WTC11 (cell line): ENCODE results near the gene DNAJC8. TPM values are rescaled to one million over a fixed set of nuclear protein-coding genes. Genes with fewer than 3 reads are reported as not detected.
A peak's percentile ranks its signal among the peaks of the same experiment; 100 is the strongest.

ENCODE experiments used
- ATAC-seq: fragments of 200-7000 bp; cut with Tn5 transposase; 2 replicates; pipeline ENCODE4 v1.10.0; 2021; ENCODE audit warnings: mild to moderate bottlenecking, moderate library complexity
- Bru-seq: library from RNA; stranded (reverse); fragments of 400-500 nt; gene quantifications from one replicate; lab custom pipeline; 2021; lab: Mats Ljungman, UMichigan
- CTCF ChIA-PET: fragments of 300-600 bp; sonication (Branson Sonifier 250); formaldehyde crosslinking; loops from one replicate; lab custom pipeline; 2021; ENCODE audit warnings: antibody characterized with exemption; lab: Charles Lee
- POLR2A ChIA-PET: fragments of 350-600 bp; sonication (Branson Sonifier 250); formaldehyde crosslinking; loops from one replicate; lab custom pipeline; 2021; ENCODE audit warnings: antibody characterized with exemption; lab: Charles Lee
- DNase-seq: peaks from one replicate; pipeline ENCODE4 v3.0.0; 2021; ENCODE audit warnings: low spot score
- H3K27ac Mint-ChIP-seq: 2 replicates; pipeline ENCODE4 v1.8.0; 2021; ENCODE audit warnings: mixed read lengths
- H3K27me3 Mint-ChIP-seq: 2 replicates; pipeline ENCODE4 v1.8.0; 2021; ENCODE audit warnings: low read depth, mild to moderate bottlenecking, moderate library complexity, mixed read lengths
- H3K36me3 Mint-ChIP-seq: 2 replicates; pipeline ENCODE4 v1.8.0; 2021; ENCODE audit warnings: mixed read lengths
- H3K4me1 Mint-ChIP-seq: 2 replicates; pipeline ENCODE4 v1.8.0; 2022; ENCODE audit warnings: mixed read lengths
- H3K4me3 Mint-ChIP-seq: 2 replicates; pipeline ENCODE4 v1.8.0; 2021; ENCODE audit warnings: mild to moderate bottlenecking, moderate library complexity, mixed read lengths
- H3K9me3 Mint-ChIP-seq: 2 replicates; pipeline ENCODE4 v1.8.0; 2021; ENCODE audit warnings: mixed read lengths
- CREB1 ChIP-seq: sonication (generic); formaldehyde crosslinking; IDR thresholded peaks from 2 replicates; pipeline ENCODE4 v1.8.0; 2023; ENCODE audit warnings: mild to moderate bottlenecking, missing genetic modification reagents
- CTCF ChIP-seq: fragments of 200-600 bp; IDR thresholded peaks from 2 replicates; pipeline ENCODE4 v1.8.0; 2022; ENCODE audit warnings: antibody characterized with exemption
- EMX1 ChIP-seq: fragments of 250-450 bp; sonication (Bioruptor Pico); IDR thresholded peaks from 2 replicates; pipeline ENCODE4 v1.8.0; 2021; ENCODE audit warnings: mild to moderate bottlenecking
- FOXK1 ChIP-seq: sonication (generic); formaldehyde crosslinking; IDR thresholded peaks from 2 replicates; pipeline ENCODE4 v1.8.0; 2022; ENCODE audit warnings: mild to moderate bottlenecking, moderate library complexity, missing genetic modification reagents
- HMGXB4 ChIP-seq: sonication (generic); formaldehyde crosslinking; IDR thresholded peaks from 2 replicates; pipeline ENCODE4 v1.8.1; 2023; ENCODE audit warnings: mild to moderate bottlenecking, moderate library complexity, missing genetic modification reagents
- IRF2 ChIP-seq: sonication (generic); formaldehyde crosslinking; IDR thresholded peaks from 2 replicates; pipeline ENCODE4 v1.8.0; 2022; ENCODE audit warnings: low read depth, missing genetic modification reagents, borderline replicate concordance
- JAZF1 ChIP-seq: fragments of 250-450 bp; sonication (Bioruptor Pico); IDR thresholded peaks from 2 replicates; pipeline ENCODE4 v1.9.0; 2021; ENCODE audit warnings: moderate library complexity, mild to moderate bottlenecking, inconsistent platforms
- NR1H2 ChIP-seq: sonication (generic); formaldehyde crosslinking; IDR thresholded peaks from 2 replicates; pipeline ENCODE4 v1.9.0; 2021; ENCODE audit warnings: mild to moderate bottlenecking, moderate library complexity, missing genetic modification reagents
- RELA ChIP-seq: sonication (generic); formaldehyde crosslinking; IDR thresholded peaks from 2 replicates; pipeline ENCODE4 v1.8.1; 2022; ENCODE audit warnings: missing genetic modification reagents, mild to moderate bottlenecking, borderline replicate concordance
- SP1 ChIP-seq: sonication (generic); formaldehyde crosslinking; conservative IDR thresholded peaks from 2 replicates; pipeline ENCODE4 v1.8.1; 2022; ENCODE audit warnings: missing genetic modification reagents
- TCF7 ChIP-seq: sonication (generic); formaldehyde crosslinking; IDR thresholded peaks from 2 replicates; pipeline ENCODE4 v1.8.0; 2022; ENCODE audit warnings: mild to moderate bottlenecking, low read depth, missing genetic modification reagents, moderate library complexity
- TP53 ChIP-seq: sonication (generic); formaldehyde crosslinking; IDR thresholded peaks from 2 replicates; pipeline ENCODE4 v1.8.1; 2023; ENCODE audit warnings: mild to moderate bottlenecking, missing genetic modification reagents
- USF1 ChIP-seq: sonication (generic); formaldehyde crosslinking; IDR thresholded peaks from 2 replicates; pipeline ENCODE4 v1.8.0; 2022; ENCODE audit warnings: mild to moderate bottlenecking, missing genetic modification reagents
- USF2 ChIP-seq: sonication (generic); formaldehyde crosslinking; IDR thresholded peaks from 2 replicates; pipeline ENCODE4 v1.8.1; 2023; ENCODE audit warnings: mild to moderate bottlenecking, missing genetic modification reagents, moderate library complexity
- ZBTB43 ChIP-seq: sonication (generic); formaldehyde crosslinking; IDR thresholded peaks from 2 replicates; pipeline ENCODE4 v1.8.1; 2023; ENCODE audit warnings: mild to moderate bottlenecking, missing genetic modification reagents
- ZNF396 ChIP-seq: fragments of 250-450 bp; sonication (Bioruptor Pico); IDR thresholded peaks from 2 replicates; pipeline ENCODE4 v1.8.0; 2021; ENCODE audit warnings: mild to moderate bottlenecking, moderate library complexity, borderline replicate concordance
- ZNF416 ChIP-seq: fragments of 250-450 bp; sonication (Bioruptor Pico); IDR thresholded peaks from 2 replicates; pipeline ENCODE4 v1.9.0; 2021; ENCODE audit warnings: mild to moderate bottlenecking, inconsistent platforms
- ZNF423 ChIP-seq: fragments of 250-450 bp; sonication (Bioruptor Pico); IDR thresholded peaks from 2 replicates; pipeline ENCODE4 v2.1.2; 2022; ENCODE audit warnings: mild to moderate bottlenecking, moderate library complexity
- long read RNA-seq, 3 experiments: library from RNA in 1 of 3; library from capped mRNA in 1 of 3; library from polyadenylated mRNA in 1 of 3; unstranded in 2 of 3; stranded (forward) in 1 of 3; transcript quantifications; one replicate each; pipeline ENCODE4 v2.0.0, GENCODE V29; 2021
- total RNA-seq: library from RNA; stranded (reverse); gene quantifications from 3 replicates; pipeline ENCODE4 v1.2.3, GENCODE V29; 2021
- TF ChIP-seq, protein P1 (sequence below): sonication (generic); formaldehyde crosslinking; IDR thresholded peaks from 2 replicates; pipeline ENCODE4 v1.8.1; 2022; ENCODE audit warnings: mild to moderate bottlenecking, moderate library complexity, missing genetic modification reagents
- TF ChIP-seq, protein P2 (sequence below): sonication (generic); formaldehyde crosslinking; IDR thresholded peaks from 2 replicates; pipeline ENCODE4 v1.8.1; 2022; ENCODE audit warnings: missing genetic modification reagents, borderline replicate concordance

Gene DNAJC8, protein sequence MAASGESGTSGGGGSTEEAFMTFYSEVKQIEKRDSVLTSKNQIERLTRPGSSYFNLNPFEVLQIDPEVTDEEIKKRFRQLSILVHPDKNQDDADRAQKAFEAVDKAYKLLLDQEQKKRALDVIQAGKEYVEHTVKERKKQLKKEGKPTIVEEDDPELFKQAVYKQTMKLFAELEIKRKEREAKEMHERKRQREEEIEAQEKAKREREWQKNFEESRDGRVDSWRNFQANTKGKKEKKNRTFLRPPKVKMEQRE
- total RNA-seq, result 108 to 112 TPM (median 110 TPM) in 3 replicates
- Bru-seq, nascent RNA, result percentile 81 among the genes with signal in this experiment
- long read RNA-seq, experiment 1, transcript DNAJC8-205 (10 exons, 1,600 nt), result minor isoform, 21 of 888 reads
- long read RNA-seq, experiment 1, transcript DNAJC8-201 (9 exons, 1,759 nt), result major isoform, 809 of 888 reads
- long read RNA-seq, experiment 1, partial matches to known transcripts, result 24 of 888 reads
- long read RNA-seq, experiment 1, other reads (novel, unspliced or antisense), result 34 of 888 reads
- long read RNA-seq, experiment 2, transcript DNAJC8-201 (9 exons, 1,759 nt), result major isoform, 146 of 220 reads
- long read RNA-seq, experiment 2, partial matches to known transcripts, result 44 of 220 reads
- long read RNA-seq, experiment 2, other reads (novel, unspliced or antisense), result 27 of 220 reads
- long read RNA-seq, experiment 3, transcript DNAJC8-201 (9 exons, 1,759 nt), result major isoform, 1,103 of 1,173 reads
- long read RNA-seq, experiment 3, transcript DNAJC8-205 (10 exons, 1,600 nt), result minor isoform, 29 of 1,173 reads
- long read RNA-seq, experiment 3, partial matches to known transcripts, result 8 of 1,173 reads
- long read RNA-seq, experiment 3, other reads (novel, unspliced or antisense), result 33 of 1,173 reads

DNA sequence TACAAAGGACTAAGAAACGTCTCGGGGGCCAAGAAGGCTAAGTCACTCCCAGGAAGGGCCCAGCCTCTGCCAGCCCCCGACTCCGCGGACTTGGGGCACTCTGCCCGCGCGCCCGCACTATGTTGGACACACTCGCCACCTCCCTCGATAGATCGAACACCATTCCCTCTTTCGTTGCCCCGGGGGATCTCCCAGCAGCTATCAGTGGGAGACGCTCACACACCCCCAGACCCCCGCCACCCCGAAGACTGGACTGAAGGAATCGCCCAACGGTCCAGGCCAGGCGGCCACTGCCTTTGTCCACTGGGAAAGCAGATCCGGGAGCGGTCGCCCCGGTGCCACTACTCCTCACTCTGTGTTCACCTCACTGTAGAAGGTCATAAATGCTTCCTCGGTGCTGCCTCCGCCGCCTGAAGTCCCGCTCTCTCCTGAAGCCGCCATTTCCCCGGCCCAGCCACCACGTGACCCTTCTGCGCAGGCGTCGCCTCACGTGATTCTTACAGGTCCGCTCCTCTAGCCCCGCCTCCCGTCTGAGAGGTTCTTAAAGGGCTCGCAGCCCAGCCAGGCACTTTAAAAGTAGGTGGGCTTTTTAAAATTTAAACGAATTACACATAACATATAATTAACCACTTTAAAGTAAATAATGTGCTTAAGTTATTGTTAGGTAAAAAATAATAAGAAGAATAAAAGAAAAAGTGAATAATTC lies at the start of gene DNAJC8:
Gene DNAJC8, minus strand, starts transcription at position 472 of the 706 bp plus-strand sequence. Its CDS starts 31 bp downstream, at position 441.
- DNase-seq (peak; percentile 93), ATAC-seq (peak; percentile 44)
- no peaks in the 10 kb centered on the region for H3K9me3 Mint-ChIP-seq
- ChIA-PET POLR2A (interaction anchor here (1.8 kb wide), 1 partner anchor 16 kb away, joined by 9 read pairs; no protein-coding TSS in a partner anchor), CTCF (interaction anchor here (2.3 kb wide), 1 partner anchor 135 kb away, joined by 5 read pairs; no protein-coding TSS in a partner anchor)
- peak within 1 kb of the TSS; percentile 99 for H3K4me3 Mint-ChIP-seq
- H3K27me3 Mint-ChIP-seq, result no peaks in the 10 kb centered on the region
- H3K27ac Mint-ChIP-seq, result peak within 1 kb of the TSS; percentile 99
- H3K36me3 Mint-ChIP-seq, result peaks cover 17% of the 10 kb centered on the region
- TF ChIP-seq IRF2 (CRISPR knock-in tag) (no peak), EMX1 (CRISPR knock-in tag) (no peak), HMGXB4 (CRISPR knock-in tag) (no peak), ZBTB43 (peak; percentile 16; the same call in 1 of the 2 replicates), SP1 (peak; percentile 62), FOXK1 (CRISPR knock-in tag) (peak; percentile 75; the same call in 1 of the 2 replicates), CREB1 (CRISPR knock-in tag) (0 out of 2 replicates have a peak, but pooled peaks have one; percentile 18), JAZF1 (CRISPR knock-in tag) (no peak), USF2 (peak; percentile 99), USF1 (CRISPR knock-in tag) (peak; percentile 99)
- TF ChIP-seq, protein P1, sequence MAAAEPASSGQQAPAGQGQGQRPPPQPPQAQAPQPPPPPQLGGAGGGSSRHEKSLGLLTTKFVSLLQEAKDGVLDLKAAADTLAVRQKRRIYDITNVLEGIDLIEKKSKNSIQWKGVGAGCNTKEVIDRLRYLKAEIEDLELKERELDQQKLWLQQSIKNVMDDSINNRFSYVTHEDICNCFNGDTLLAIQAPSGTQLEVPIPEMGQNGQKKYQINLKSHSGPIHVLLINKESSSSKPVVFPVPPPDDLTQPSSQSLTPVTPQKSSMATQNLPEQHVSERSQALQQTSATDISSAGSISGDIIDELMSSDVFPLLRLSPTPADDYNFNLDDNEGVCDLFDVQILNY, result 0 out of 2 replicates have a peak, but pooled peaks have one; percentile 33
- H3K4me1 Mint-ChIP-seq, result peaks cover 8% of the 10 kb centered on the region

DNA sequence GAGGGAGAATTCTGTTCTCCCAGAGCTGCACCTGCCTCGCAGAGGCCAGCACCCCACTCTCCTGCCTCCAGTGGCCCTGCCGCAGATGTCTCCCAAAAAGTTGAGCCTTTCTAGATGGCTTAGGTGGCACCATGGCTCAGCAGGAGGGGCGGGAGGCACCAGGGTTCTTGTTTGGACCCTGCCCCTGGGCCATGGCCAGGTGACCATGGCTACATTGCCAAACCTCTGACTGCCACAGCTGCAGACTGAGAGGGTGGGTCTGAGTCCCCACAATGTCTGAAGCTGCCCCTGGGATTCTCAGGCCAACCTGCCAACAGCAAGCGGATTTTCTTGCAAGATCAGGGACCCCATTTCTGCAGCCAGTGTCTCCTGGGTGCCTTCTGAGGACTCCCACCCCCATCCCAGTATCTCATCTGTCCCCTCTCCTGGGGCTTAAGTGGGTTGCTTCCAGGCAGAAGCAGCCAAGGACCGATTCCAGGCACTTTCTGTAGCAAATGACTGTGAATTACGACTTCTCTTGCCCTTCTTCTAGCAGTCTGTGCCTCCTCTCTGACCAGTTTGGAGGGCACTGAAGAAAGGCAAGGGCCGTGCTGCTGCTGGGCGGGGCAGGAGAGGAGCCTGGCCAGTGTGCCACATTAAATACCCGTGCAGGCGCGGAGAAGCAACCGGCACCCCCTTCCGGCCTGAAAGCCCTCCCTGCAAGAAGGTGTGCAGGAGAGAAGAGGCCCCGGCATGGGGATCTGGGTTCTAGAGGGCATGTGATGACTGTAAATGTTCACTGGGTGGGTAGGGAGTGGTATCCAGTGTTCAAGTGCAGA lies 49.0 kb upstream of the DNAJC8 start:
- no peak overlapping the region for H3K27ac Mint-ChIP-seq

More for the DNA sequence above, 49.0 kb upstream of the DNAJC8 start:
- POLR2A ChIA-PET, result interaction anchor here (0.6 to 1.4 kb wide), 3 partner anchors 18 to 39 kb away, joined by 4 to 6 read pairs (median 4); no protein-coding TSS in a partner anchor
- no peak for DNase-seq
- Mint-ChIP-seq H3K4me1 (no peaks in the 10 kb centered on the region), H3K36me3 (peaks cover 42% of the 10 kb centered on the region), H3K4me3 (no peak overlapping the region), H3K27me3 (no peaks in the 10 kb centered on the region), H3K9me3 (no peaks in the 10 kb centered on the region)
- no peak for ATAC-seq
- CTCF ChIA-PET, result no interaction called here
- TF ChIP-seq NR1H2 (no peak), TCF7 (CRISPR knock-in tag) (peak; percentile 30; the same call in 1 of the 2 replicates), ZNF396 (CRISPR knock-in tag) (no peak), RELA (no peak), CTCF (no peak), TP53 (CRISPR knock-in tag) (no peak), ZNF423 (no peak), ZNF416 (CRISPR knock-in tag) (no peak)
- TF ChIP-seq, protein P2, sequence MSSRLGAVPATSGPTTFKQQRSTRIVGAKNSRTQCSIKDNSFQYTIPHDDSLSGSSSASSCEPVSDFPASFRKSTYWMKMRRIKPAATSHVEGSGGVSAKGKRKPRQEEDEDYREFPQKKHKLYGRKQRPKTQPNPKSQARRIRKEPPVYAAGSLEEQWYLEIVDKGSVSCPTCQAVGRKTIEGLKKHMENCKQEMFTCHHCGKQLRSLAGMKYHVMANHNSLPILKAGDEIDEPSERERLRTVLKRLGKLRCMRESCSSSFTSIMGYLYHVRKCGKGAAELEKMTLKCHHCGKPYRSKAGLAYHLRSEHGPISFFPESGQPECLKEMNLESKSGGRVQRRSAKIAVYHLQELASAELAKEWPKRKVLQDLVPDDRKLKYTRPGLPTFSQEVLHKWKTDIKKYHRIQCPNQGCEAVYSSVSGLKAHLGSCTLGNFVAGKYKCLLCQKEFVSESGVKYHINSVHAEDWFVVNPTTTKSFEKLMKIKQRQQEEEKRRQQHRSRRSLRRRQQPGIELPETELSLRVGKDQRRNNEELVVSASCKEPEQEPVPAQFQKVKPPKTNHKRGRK (CRISPR knock-in tag), result no peak
